ENCODE measurements around the gene RNF126.
A peak's percentile ranks its signal among the peaks of the same experiment; 100 is the strongest.
"Not testable (repeated sequence)": the region's sequence is repeated elsewhere in the genome, so short reads cannot be mapped to it uniquely, and the experiment has no call there.

RNF126 gene

GRCh38 chr19:662962-663681 lies at the start of gene RNF126:
RNF126 (minus strand) TSS chr19:663214; CDS start chr19:663121, 93 bp downstream.
- TF ChIP-seq POLR2A (IDR thresholded peaks at IDR 0.05; ENCODE audit: low read depth, low read length): peak; percentile 78
- DNase-seq (ENCODE audit: insufficient read length, low spot score): peak; percentile 93
- no peak for FAIRE-seq

- no peak for DNase-seq (ENCODE audit: insufficient read length, low spot score)
- no peak for FAIRE-seq
- no peak for TF ChIP-seq POLR2A (IDR thresholded peaks at IDR 0.05; ENCODE audit: low read depth, low read length)
Observed at GRCh38 chr19:711254-711653, 48.2 kb upstream of the RNF126 start.

DNA sequence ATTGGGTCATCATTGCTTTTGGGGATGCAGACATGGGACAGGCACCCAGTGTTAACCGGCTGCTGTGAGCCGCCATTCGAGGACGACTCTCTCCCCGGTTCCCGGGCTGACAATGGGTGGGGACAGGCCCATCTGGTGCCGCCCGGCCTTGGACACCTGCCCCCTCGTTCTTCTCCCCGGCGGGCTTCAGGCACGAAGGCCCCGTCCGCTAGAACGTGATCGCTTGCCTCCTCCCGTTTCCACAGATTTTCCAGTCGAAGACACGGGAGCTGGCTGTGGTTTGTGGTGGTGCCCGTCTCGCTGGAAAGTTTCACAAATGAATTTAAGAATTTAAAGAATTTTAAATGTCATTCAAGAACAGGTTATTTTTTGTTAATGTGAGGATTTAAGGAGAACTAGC lies 47.8 kb upstream of the RNF126 start:
- FAIRE-seq (no peak), DNase-seq (ENCODE audit: insufficient read length, low spot score) (no peak)

GRCh38 chr19:709965-710571 lies 47.1 kb upstream of the RNF126 start:
- TF ChIP-seq POLR2A (IDR thresholded peaks at IDR 0.05; ENCODE audit: low read depth, low read length): no peak
- no peak for FAIRE-seq
- no peak for DNase-seq (ENCODE audit: insufficient read length, low spot score)

More for the DNA sequence above, 47.8 kb upstream of the RNF126 start:
- no peak for TF ChIP-seq POLR2A (IDR thresholded peaks at IDR 0.05; ENCODE audit: low read depth, low read length)

GRCh38 chr19:709196-709964 lies 46.4 kb upstream of the RNF126 start:
- no peak for DNase-seq (ENCODE audit: insufficient read length, low spot score)

GRCh38 chr19:708154-709143 lies 45.4 kb upstream of the RNF126 start, which contains the start of gene PALM:
PALM (plus strand) TSS chr19:708935; CDS start chr19:709147, 212 bp downstream.
- no peak for FAIRE-seq
- peak; percentile 57 for DNase-seq (ENCODE audit: insufficient read length, low spot score)
- TF ChIP-seq POLR2A (IDR thresholded peaks at IDR 0.05; ENCODE audit: low read depth, low read length): no peak

More at GRCh38 chr19:709196-709964, 46.4 kb upstream of the RNF126 start:
- no peak for TF ChIP-seq POLR2A (IDR thresholded peaks at IDR 0.05; ENCODE audit: low read depth, low read length)
- FAIRE-seq: no peak

- DNase-seq (ENCODE audit: insufficient read length, low spot score) (no peak), FAIRE-seq (no peak)
- TF ChIP-seq POLR2A (IDR thresholded peaks at IDR 0.05; ENCODE audit: low read depth, low read length): no peak
Observed at GRCh38 chr19:704447-704741, 41.4 kb upstream of the RNF126 start.

- FAIRE-seq (no peak), DNase-seq (ENCODE audit: insufficient read length, low spot score) (peak; percentile 88)
Observed at GRCh38 chr19:703651-704446, 40.8 kb upstream of the RNF126 start.

DNA sequence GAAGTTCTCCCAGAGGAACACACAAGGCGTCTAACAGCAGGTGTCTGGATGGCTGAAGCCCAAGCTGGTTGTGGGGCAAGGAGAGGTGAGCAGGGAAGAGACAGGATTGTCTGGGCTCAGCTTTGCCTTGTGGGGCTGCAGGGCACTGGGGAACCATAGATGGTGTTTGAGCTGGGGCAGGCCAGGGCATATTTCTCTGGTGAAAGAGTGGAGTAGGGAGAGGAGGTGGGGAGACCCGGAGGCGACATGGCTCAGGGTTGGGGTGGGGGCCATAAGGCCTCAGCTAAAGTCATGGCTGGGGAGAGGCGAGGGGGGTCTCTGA lies 40.3 kb upstream of the RNF126 start:
- no peak for FAIRE-seq
- no peak for DNase-seq (ENCODE audit: insufficient read length, low spot score)
- no peak for TF ChIP-seq POLR2A (IDR thresholded peaks at IDR 0.05; ENCODE audit: low read depth, low read length)

More at GRCh38 chr19:703651-704446, 40.8 kb upstream of the RNF126 start:
- TF ChIP-seq POLR2A (IDR thresholded peaks at IDR 0.05; ENCODE audit: low read depth, low read length): no peak

DNA sequence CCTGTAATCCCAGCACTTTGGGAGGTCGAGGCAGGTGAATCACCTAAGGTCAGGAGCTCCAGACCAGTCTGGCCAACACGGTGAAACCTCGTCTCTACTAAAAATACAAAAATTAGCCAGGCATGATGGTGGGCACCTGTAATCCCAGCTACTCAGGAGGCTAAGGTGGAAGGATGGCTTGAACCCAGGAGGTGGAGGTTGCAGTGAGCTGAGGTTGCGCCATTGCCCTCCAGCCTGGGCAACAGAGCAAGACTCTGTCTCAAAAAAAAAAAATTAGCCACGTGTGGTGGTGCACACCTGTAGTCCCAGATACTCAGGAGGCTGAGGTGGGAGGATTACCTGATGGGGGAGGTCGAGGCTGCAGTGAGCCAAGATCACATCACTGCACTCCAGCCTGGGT lies 39.8 kb upstream of the RNF126 start:
- DNase-seq (ENCODE audit: insufficient read length, low spot score); FAIRE-seq: not testable (repeated sequence)

- not testable (repeated sequence) for DNase-seq (ENCODE audit: insufficient read length, low spot score)
Observed at GRCh38 chr19:699885-700284, 36.9 kb upstream of the RNF126 start.

DNA sequence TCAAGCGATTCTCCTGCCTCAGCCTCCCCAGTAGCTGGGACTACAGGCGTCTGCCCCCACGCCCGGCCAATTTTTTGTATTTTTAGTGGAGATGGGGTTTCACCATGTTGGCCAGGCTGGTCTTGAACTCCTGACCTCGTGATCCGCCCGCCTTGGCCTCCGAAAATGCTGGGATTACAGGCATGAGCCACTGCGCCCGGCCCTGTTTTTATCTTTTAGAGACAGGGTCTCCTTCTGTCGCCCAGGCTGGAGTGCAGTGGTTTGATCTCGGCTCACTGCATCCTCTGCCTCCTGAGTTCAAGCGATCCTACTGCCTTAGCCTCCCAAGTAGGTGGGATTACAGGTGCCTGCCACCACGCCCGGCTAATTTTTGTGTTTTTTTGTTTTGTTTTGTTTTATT lies 35.5 kb upstream of the RNF126 start:
- not testable (repeated sequence) for DNase-seq (ENCODE audit: insufficient read length, low spot score); FAIRE-seq

More at GRCh38 chr19:699885-700284, 36.9 kb upstream of the RNF126 start:
- not testable (repeated sequence) for FAIRE-seq

All from H54 (cell line).